HAP-1 (cell line): Measurements from ENCODE around the gene PCP4.

Experiments used
- DNase-seq, 2 experiments: peaks; one replicate each; pipeline ENCODE4 v3.0.0-alpha.2; 2016 to 2020; ENCODE audit warnings: low spot score in 2 of 2
- H3K27me3 ChIP-seq: fragments of 250-450 bp; sonication (Bioruptor Pico); 2 replicates; pipeline ENCODE4 v1.5.1; 2020; ENCODE audit warnings: low read depth, mild to moderate bottlenecking, moderate library complexity
- H3K36me3 ChIP-seq: fragments of 250-450 bp; sonication (Bioruptor Pico); replicated peaks from 2 replicates; pipeline ENCODE4 v1.5.1; 2020; ENCODE audit warnings: mild to moderate bottlenecking
- H3K4me1 ChIP-seq: fragments of 250-450 bp; sonication (Bioruptor Pico); 2 replicates; pipeline ENCODE4 v1.5.1; 2020; ENCODE audit warnings: mild to moderate bottlenecking
- H3K4me3 ChIP-seq: fragments of 250-450 bp; sonication (Bioruptor Pico); 2 replicates; pipeline ENCODE4 v1.5.1; 2020; ENCODE audit warnings: mild to moderate bottlenecking, moderate library complexity
- H3K9me3 ChIP-seq: fragments of 250-450 bp; sonication (Bioruptor Pico); 2 replicates; pipeline ENCODE4 v1.5.1; 2020; ENCODE audit warnings: mild to moderate bottlenecking, moderate library complexity
- in situ Hi-C: fragments of 300-500 bp; cut with MboI; formaldehyde crosslinking; loops from 3 replicates; pipeline ENCODE4 v1.14.3; 2020; ENCODE audit warnings: low sequenced_read_pairs, inconsistent platforms, mixed read lengths

Gene PCP4

GRCh38 chr21:39913706-39914305 is 46.6 kb downstream of the PCP4 start:
- H3K4me1 ChIP-seq: no peaks in the 10 kb centered on the region
- in situ Hi-C loops: no loop called here
- H3K27me3 ChIP-seq: no peaks in the 10 kb centered on the region
- no peak overlapping the region for H3K4me3 ChIP-seq
- H3K36me3 ChIP-seq: no peaks in the 10 kb centered on the region
- peaks cover 7% of the 10 kb centered on the region for H3K9me3 ChIP-seq
- DNase-seq: no peak

- H3K9me3 ChIP-seq: peaks cover 7% of the 10 kb centered on the region
- H3K27me3 ChIP-seq: no peaks in the 10 kb centered on the region
- no peaks in the 10 kb centered on the region for H3K36me3 ChIP-seq
- no peak overlapping the region for H3K4me3 ChIP-seq
- in situ Hi-C loops: no loop called here
- DNase-seq: no peak
- no peaks in the 10 kb centered on the region for H3K4me1 ChIP-seq
Observed at GRCh38 chr21:39915881-39916280, 48.6 kb downstream of the PCP4 start.

GRCh38 chr21:39918558-39918957 is 51.3 kb downstream of the PCP4 start:
- no peaks in the 10 kb centered on the region for H3K27me3 ChIP-seq
- H3K4me3 ChIP-seq: no peak overlapping the region
- peaks cover 4% of the 10 kb centered on the region; the same call in 1 of the 2 replicates for H3K9me3 ChIP-seq
- H3K4me1 ChIP-seq: no peaks in the 10 kb centered on the region
- in situ Hi-C loops: no loop called here
- DNase-seq: no peak
- no peaks in the 10 kb centered on the region for H3K36me3 ChIP-seq

- no peak overlapping the region for H3K4me3 ChIP-seq
- H3K27me3 ChIP-seq: no peaks in the 10 kb centered on the region
- H3K9me3 ChIP-seq: peaks cover 5% of the 10 kb centered on the region; the same call in 1 of the 2 replicates
- in situ Hi-C loops: no loop called here
- H3K4me1 ChIP-seq: no peaks in the 10 kb centered on the region
- no peaks in the 10 kb centered on the region for H3K36me3 ChIP-seq
- no peak for DNase-seq
Observed at GRCh38 chr21:39923476-39923875, 56.2 kb downstream of the PCP4 start.

GRCh38 chr21:39924577-39925308 is 57.5 kb downstream of the PCP4 start:
- no peaks in the 10 kb centered on the region for H3K4me1 ChIP-seq
- in situ Hi-C loops: no loop called here
- DNase-seq: no peak

GRCh38 chr21:39927304-39927886 is 60.2 kb downstream of the PCP4 start:
- Histone ChIP-seq H3K4me1 (no peaks in the 10 kb centered on the region), H3K36me3 (no peaks in the 10 kb centered on the region), H3K27me3 (no peaks in the 10 kb centered on the region), H3K9me3 (peaks cover 4% of the 10 kb centered on the region), H3K4me3 (no peak overlapping the region)
- DNase-seq: no peak
- in situ Hi-C loops: no loop called here

More at GRCh38 chr21:39924577-39925308, 57.5 kb downstream of the PCP4 start:
- no peaks in the 10 kb centered on the region for H3K36me3 ChIP-seq
- H3K9me3 ChIP-seq: peaks cover 4% of the 10 kb centered on the region
- H3K27me3 ChIP-seq: no peaks in the 10 kb centered on the region
- H3K4me3 ChIP-seq: no peak overlapping the region

- H3K36me3 ChIP-seq: no peaks in the 10 kb centered on the region
- peaks cover 3% of the 10 kb centered on the region; the same call in 1 of the 2 replicates for H3K9me3 ChIP-seq
- no peak for DNase-seq
- H3K27me3 ChIP-seq: no peaks in the 10 kb centered on the region
- in situ Hi-C loops: no loop called here
- no peaks in the 10 kb centered on the region for H3K4me1 ChIP-seq
- no peak overlapping the region for H3K4me3 ChIP-seq
Observed at GRCh38 chr21:39932335-39932734, 65.1 kb downstream of the PCP4 start.

- Histone ChIP-seq H3K36me3 (no peaks in the 10 kb centered on the region), H3K4me3 (no peak overlapping the region), H3K9me3 (peaks cover 3% of the 10 kb centered on the region; the same call in 1 of the 2 replicates), H3K27me3 (no peaks in the 10 kb centered on the region), H3K4me1 (no peaks in the 10 kb centered on the region)
- in situ Hi-C loops: no loop called here
- no peak for DNase-seq
Observed at GRCh38 chr21:39934895-39935294, 67.7 kb downstream of the PCP4 start.

GRCh38 chr21:39935716-39936115 is 68.5 kb downstream of the PCP4 start:
- in situ Hi-C loops: no loop called here
- no peaks in the 10 kb centered on the region for H3K4me1 ChIP-seq

GRCh38 chr21:39938086-39938625 is 70.9 kb downstream of the PCP4 start:
- no peak overlapping the region for H3K4me3 ChIP-seq
- peaks cover 3% of the 10 kb centered on the region; the same call in 1 of the 2 replicates for H3K9me3 ChIP-seq
- H3K4me1 ChIP-seq: no peaks in the 10 kb centered on the region
- H3K36me3 ChIP-seq: no peaks in the 10 kb centered on the region
- H3K27me3 ChIP-seq: no peaks in the 10 kb centered on the region
- no peak for DNase-seq
- in situ Hi-C loops: no loop called here

More at GRCh38 chr21:39935716-39936115, 68.5 kb downstream of the PCP4 start:
- H3K27me3 ChIP-seq: no peaks in the 10 kb centered on the region
- H3K4me3 ChIP-seq: no peak overlapping the region
- H3K36me3 ChIP-seq: no peaks in the 10 kb centered on the region
- peaks cover 3% of the 10 kb centered on the region; the same call in 1 of the 2 replicates for H3K9me3 ChIP-seq
- no peak for DNase-seq

- H3K36me3 ChIP-seq: no peaks in the 10 kb centered on the region
- no peak overlapping the region for H3K4me3 ChIP-seq
- H3K4me1 ChIP-seq: no peaks in the 10 kb centered on the region
- DNase-seq: no peak
- in situ Hi-C loops: no loop called here
- no peaks in the 10 kb centered on the region for H3K9me3 ChIP-seq
- H3K27me3 ChIP-seq: no peaks in the 10 kb centered on the region
Observed at GRCh38 chr21:39946199-39946598, 79.0 kb downstream of the PCP4 start.

- H3K9me3 ChIP-seq: no peaks in the 10 kb centered on the region
- H3K4me3 ChIP-seq: no peak overlapping the region
- in situ Hi-C loops: no loop called here
- H3K27me3 ChIP-seq: no peaks in the 10 kb centered on the region
- H3K4me1 ChIP-seq: no peaks in the 10 kb centered on the region
- no peaks in the 10 kb centered on the region for H3K36me3 ChIP-seq
- DNase-seq: no peak
Observed at GRCh38 chr21:39947031-39947430, 79.8 kb downstream of the PCP4 start.

- peaks cover 4% of the 10 kb centered on the region for H3K9me3 ChIP-seq
- H3K27me3 ChIP-seq: no peaks in the 10 kb centered on the region
- in situ Hi-C loops: no loop called here
- no peaks in the 10 kb centered on the region for H3K36me3 ChIP-seq
- no peaks in the 10 kb centered on the region for H3K4me1 ChIP-seq
- no peak overlapping the region for H3K4me3 ChIP-seq
- DNase-seq: no peak
Observed at GRCh38 chr21:39951183-39952101, 84.2 kb downstream of the PCP4 start.
